HG03457 (cell line): ENCODE data around the gene CDC20.

ENCODE experiments used
- ATAC-seq: cut with Tn5 transposase; IDR thresholded peaks from one replicate; pipeline ENCODE4 v1.9.1; 2021; ENCODE audit warnings: moderate number of reproducible peaks; ENCODE audit not compliant: unreplicated experiment

Gene CDC20

GRCh38 chr1:43358746-43359693, at the start of gene CDC20:
TSS of gene CDC20 (plus strand) at chr1:43358981. CDS start at chr1:43359216, 235 bp downstream.
- peak; percentile 87 for ATAC-seq

- no peak for ATAC-seq
Observed at GRCh38 chr1:43309405-43310025, 49.3 kb upstream of the CDC20 start.

GRCh38 chr1:43311521-43311920, 47.3 kb upstream of the CDC20 start:
- ATAC-seq, result no peak

- no peak for ATAC-seq
Observed at GRCh38 chr1:43312212-43312623, 46.6 kb upstream of the CDC20 start.

- ATAC-seq, result no peak
Observed at GRCh38 chr1:43312663-43313515, 45.9 kb upstream of the CDC20 start.

GRCh38 chr1:43313771-43314170, 45.0 kb upstream of the CDC20 start:
- no peak for ATAC-seq

- ATAC-seq, result no peak
Observed at GRCh38 chr1:43314233-43314632, 44.5 kb upstream of the CDC20 start.

- ATAC-seq, result no peak
Observed at GRCh38 chr1:43315481-43315880, 43.3 kb upstream of the CDC20 start.

- no peak for ATAC-seq
Observed at GRCh38 chr1:43315963-43316737, 42.6 kb upstream of the CDC20 start.

GRCh38 chr1:43316738-43317520, 41.9 kb upstream of the CDC20 start:
- no peak for ATAC-seq

GRCh38 chr1:43317817-43318471, 40.8 kb upstream of the CDC20 start:
- no peak for ATAC-seq

GRCh38 chr1:43318831-43319230, 40.0 kb upstream of the CDC20 start:
- no peak for ATAC-seq

- no peak for ATAC-seq
Observed at GRCh38 chr1:43319288-43319687, 39.5 kb upstream of the CDC20 start.

- ATAC-seq, result no peak
Observed at GRCh38 chr1:43319766-43320165, 39.0 kb upstream of the CDC20 start.

- no peak for ATAC-seq
Observed at GRCh38 chr1:43321331-43321891, 37.4 kb upstream of the CDC20 start.

GRCh38 chr1:43322506-43322905, 36.3 kb upstream of the CDC20 start:
- ATAC-seq, result no peak

GRCh38 chr1:43324810-43325209, 34.0 kb upstream of the CDC20 start:
- no peak for ATAC-seq

- ATAC-seq, result no peak
Observed at GRCh38 chr1:43325381-43325780, 33.4 kb upstream of the CDC20 start.
